Activated CD8-positive, alpha-beta memory T cell treated with anti-CD3 and anti-CD28 coated beads for 24 hours (primary cell): ENCODE data around the gene CTR9.
"Not testable (repeated sequence)": the region's sequence is repeated elsewhere in the genome, so short reads cannot be mapped to it uniquely, and the experiment has no call there.

Source experiments
- DNase-seq: peaks from one replicate; pipeline ENCODE4 v3.0.0-alpha.2; 2020

Gene CTR9

DNA sequence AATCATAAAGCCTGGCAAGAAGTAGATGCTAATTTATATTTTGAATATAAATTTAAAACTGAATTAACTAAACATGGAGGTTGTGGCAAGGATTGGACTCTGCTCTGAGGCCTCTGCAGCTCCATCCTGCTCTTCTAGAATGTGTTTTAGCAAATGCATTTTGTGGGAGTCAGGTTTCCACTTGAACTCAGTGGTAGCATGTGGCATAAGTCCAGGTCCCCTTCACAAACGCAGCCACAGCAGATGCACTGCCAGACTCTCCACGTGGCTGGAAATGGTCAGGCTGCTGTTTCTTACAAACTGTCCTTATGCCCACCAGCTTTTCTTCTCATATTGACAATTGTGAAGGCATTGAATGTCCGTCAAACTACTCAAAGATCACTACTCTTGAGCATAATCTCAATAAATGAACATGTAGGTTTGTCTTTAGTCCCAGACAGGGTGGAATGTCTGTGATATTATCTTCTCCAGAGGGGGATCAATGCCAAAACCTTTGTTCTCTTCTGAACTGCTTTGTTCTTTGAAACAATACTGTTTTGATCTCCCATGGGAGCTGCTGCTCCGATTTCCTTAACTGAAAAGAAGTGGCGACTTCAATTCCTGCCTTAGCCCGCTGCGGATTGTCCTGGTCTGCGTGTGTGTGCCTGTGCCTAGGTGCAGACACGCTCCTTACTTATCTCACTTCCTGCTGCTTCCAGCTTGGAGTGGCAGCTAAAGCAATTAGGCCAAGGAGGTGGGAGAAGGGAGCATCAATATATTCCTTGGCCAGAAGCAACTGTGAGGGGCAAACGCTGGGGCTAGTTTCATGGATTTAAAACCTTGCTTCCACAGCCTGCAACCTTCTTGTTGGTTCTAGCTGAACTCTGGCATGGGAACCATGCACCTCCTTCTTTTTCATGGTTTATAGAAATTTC, 33.4 kb downstream of the CTR9 start:
- no peak for DNase-seq

DNA sequence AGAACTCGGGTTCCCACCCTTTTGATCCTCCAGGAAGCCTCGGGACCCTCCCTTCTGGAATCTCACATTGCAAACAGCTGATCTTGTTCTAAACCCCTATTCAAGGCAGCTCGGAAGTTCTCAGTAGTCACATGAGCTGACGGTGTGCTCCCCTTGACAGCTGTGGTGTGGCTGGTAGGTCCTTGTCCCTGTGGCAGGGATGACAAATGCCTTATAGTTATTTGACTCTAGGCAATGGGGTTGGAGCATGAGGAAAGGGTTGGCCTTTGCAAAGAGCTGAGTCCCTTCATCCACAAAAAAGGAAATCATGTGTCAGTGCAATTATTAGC, 34.1 kb downstream of the CTR9 start:
- no peak for DNase-seq

DNA sequence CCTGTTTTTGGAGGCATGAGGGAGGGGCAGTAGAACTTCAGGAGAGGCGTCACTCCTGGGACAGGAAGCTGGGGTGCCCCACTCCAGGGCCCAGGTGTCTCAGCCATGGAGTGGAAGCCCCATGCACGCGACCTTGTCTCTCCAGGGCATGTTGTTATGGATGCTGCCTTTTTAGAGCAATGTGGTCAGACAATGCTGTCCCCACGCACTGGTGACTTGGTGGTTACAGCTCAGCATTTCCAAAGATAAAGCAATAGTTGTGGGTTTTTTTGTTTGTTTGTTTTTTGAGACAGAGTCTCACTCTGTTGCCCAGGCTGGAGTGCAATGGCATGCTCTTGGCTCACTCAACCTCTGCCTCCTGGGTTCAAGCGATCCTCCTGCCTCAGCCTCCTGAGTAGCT, 35.4 kb downstream of the CTR9 start:
- DNase-seq = no peak

DNA sequence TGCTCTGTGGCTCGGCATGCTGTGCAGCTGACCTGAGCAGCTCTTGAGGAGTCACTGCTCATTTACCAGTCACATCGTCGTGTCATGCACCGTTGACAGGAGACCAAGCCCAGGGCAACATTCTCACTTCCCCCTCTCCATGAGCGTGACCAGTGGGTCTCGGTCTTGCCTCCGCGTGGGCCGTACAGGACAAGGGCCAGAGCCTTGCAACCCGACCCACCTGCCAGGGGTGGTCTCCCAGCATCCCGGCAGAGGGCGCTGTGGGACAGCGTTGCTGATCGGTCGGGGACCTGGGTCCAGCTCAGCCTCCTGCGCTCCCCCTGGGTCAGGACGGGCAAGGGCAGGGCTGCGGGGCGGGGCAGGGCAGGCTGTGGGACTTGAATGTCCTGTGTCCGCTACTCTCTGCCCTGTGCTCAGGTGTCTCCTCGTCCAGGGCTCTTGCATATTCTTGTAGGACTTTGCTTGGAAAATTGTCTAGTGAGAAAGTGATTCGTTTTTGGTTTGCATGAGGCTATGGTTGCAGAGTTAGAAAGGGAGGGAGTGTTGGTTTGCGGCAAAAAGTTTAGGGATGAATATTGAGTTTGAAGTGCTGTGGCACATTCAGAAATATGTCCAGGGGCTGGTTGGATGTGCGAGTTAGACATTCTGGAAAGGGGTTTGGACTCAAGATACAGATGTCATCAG, 41.5 kb downstream of the CTR9 start:
- DNase-seq = peak; percentile 95

DNA sequence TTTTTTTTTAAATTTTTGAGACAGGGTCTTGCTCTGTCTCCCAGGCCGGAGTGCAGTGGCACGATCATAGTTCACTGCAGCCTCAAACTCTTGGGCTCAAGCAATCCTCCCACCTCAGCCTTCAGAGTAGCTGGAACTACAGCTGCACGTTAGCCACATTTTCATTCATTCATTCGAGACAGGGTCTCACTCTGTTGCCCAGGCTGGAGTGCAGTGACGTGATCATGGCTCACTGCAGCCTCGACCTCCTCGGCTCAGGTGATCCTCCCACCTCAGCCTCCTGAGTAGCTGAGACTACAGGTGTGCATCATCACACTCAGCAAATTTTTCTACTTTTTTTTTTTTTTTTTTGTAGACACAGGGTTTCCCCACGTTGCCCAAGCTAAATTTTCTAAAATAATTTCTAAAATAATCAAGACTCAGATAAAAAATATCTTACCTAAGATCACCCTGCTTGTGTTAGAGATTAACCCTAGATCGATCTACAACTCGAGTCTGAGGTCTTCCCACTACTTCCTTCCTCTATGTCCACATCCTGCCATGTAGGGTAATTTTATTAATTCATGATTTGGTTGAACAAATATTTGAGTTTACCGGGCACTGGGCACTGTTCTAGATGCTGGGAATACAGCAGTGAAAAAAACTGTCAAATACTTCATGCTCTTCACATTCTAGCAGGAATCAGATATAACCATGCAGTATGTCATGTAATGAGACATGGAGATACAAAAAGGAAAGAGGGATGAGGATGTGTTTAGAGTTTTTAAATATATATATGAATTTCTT, 42.6 kb downstream of the CTR9 start:
- DNase-seq = no peak

DNA sequence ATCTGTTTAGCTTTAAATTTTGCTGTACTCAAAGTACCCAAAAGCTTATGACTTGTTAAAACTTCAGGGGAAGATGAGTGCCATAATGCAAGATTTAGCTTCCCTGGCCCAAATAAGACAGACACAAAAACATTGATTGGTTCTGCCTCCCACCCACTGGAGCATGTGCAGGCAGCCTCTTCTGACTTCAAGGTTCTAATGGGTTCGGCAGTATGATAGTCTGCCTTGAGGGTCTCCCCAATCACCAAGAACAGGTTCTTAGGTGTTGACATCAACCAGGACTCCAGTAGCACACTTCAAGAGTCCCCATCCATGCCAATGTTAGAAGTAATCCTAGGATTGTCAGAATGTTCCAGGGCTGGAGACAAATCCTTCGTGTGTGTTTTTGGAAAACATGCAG, 45.1 kb downstream of the CTR9 start:
- DNase-seq = no peak

DNA sequence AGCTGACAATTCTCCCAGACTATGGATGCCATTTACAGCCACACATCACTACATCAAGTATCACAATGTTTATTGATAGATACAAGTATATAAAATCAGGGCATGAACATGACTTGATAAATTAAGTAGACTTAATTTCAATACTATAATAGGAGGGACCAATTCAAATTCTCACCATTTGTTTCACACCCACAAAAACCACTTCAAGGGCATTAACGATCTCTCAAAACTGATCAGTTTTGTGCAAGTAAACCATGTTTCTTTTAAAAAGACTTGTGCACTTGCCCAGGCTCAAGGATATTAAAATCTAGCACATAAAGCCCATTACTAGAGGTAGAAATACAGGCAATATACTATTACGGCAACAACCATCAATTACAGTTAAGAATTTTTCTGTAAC, 46.0 kb downstream of the CTR9 start:
- DNase-seq = no peak

DNA sequence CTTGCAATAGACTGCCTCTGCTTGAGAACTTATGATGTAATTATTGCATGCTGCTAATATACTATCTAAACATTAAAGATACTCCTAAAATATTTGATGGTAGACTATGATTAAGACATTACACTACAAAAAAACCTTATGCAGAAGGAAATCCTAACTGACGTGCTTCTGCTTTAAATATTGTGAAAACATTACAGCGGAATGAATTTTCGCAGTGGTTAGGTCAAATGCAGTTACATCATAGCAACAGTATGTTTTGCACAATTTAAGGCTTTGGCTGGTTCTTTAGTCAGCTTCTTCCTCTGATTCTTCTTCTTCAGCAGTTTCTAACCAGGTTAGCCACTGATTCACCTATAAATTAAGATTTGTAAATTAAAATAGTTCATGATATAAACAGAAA, 46.5 kb downstream of the CTR9 start:
- DNase-seq = no peak

DNA sequence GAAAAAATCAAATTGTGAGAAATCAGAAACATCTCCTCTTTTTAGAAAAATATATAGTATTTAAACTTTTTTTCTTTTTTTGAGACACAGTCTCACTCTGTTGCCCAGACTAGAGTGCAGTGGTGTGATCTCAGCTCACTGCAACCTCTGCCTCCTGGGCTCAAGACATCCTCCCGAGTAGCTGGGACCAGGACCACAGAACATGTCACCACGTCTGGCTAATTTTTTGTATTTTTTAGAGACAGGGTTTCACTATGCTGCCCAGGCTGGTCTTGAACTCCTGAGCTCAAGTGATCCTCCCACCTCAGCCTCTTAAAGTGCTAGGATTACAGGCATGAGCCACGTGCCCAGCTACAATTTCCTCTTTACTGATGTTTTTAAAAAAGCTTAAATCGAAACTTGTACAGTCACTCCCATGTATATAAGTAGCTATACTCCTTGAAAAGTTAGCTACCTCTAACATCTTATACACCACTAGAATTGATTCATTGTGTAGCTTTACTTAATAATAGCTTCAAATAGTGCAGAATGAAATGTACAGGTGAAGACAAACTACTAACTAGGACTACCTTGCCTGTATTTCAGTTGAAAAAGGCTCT, 47.4 kb downstream of the CTR9 start:
- DNase-seq = no peak

DNA sequence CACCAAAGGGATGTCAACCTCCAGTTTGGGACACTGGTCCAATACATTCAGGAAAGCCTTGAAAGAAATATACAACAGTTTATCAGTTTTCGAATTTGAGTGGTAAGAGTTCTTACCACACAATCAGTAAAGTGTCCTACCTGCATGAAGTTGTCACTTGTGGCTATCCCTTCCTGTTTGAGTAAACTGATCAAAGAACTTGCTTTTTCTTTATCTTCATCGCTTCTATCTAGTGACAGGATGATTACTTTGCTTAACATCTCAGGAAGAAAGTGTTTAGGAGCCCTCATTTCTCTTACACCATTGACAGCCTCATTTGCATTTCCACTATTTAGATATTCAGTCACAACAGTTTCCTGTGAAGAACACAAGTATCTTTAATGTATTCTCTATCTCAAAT, 49.2 kb downstream of the CTR9 start:
- DNase-seq = no peak

DNA sequence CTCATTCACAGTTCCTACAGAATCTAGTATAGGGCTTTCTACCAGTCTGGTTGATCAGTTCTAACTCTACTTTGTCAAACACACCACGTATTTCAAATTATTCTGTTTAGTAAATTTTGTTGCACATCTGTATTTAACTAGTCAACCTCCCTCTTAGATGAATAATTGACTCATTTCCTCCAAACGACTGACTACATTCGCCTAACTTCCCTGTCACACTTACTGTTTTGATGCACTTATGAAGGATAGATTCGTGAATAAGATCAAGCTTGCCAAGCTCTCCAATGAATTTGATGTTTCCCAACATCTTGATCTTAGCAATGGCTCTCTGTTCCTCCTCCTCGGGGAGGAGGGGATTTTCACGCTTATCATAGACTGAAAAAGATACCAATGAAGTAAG, 52.6 kb downstream of the CTR9 start:
- DNase-seq = no peak

DNA sequence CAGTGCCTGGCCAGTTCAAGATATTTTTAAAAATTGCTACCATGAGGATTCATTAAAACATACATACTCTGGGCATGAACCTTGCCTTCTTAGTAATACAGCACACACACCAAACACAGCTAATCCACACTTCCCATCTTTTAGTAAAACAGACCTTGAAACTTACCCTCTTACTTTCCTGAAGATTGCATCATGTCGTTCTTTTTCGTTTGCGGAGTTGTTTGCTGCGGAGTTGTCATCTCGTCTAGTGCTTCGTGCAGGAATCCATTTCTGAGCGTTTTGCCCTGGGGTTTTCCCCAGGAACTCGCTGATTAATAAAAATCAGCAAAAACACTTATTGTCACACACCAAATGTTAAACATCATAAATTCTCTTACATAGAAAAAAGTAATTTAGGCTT, 54.7 kb downstream of the CTR9 start:
- no peak for DNase-seq

DNA sequence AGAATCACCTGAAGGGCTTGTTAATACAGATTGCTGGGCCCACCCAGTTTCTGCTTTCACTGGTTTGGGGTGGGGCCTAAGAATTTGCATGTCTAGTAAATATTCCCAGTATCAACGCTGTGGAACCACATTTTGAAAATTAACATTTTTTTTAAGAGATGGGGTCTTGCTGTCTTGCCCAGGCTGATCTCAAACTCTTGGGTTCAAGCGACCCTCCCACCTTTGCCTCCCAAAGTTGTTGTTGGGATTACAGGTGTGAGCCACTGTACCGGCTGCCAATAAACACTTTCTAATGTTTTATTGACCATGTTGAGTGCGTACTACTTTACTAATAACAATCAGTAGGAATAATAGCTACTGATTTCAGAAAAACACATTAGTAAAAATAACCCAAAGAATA, 55.2 kb downstream of the CTR9 start:
- no peak for DNase-seq

DNA sequence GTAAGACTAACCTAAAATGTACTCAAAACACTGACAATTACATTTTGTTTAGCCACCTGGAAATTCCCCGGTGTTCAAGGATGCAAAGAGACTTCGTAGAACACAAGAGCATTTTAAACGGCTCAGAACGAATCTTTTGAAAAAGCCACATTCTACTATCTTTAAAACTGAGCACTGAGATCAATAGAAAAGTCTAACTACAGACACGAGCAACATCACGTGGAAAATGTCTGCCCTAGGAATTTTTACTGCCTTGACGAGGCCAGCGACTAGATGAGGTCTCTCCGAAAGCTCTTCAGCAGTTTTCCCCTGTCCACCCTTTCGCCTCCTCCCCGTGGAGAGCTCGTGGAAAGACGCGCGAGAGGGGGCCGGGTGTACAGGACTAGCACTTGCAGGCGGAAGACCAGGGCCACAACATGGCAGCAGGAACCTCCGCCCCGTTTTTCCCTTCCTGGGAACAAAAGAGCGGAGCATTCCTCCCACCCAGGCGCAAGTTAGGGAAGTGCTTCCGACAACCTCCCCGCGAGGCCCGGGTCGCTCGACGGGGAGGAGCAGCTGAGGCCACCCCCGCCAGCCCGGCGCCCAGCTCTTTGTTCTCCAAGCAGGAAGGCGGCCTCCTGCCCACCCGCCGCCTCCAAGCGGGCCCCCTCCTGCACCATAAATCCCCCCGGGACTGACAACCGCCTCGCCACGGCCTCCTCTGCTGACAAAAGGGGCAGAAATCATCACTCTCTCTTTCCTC, 56.6 kb downstream of the CTR9 start:
- DNase-seq = peak; percentile 83

DNA sequence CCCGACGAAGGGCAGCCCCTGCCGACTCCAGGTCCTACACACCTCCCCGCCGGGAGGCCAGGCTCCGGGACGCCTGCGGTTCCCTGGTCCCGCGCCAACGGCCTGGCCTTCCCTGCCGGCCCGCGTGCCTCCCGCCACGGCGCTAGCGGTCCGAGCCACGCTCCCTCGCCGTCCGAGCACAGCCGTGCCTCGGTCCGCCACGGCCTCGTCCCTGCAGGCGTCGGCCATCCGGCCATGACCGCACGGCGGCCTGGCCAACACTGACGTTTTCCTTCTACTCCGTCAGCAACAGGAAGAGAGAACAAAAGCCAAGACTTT, 57.1 kb downstream of the CTR9 start:
- DNase-seq = no peak

DNA sequence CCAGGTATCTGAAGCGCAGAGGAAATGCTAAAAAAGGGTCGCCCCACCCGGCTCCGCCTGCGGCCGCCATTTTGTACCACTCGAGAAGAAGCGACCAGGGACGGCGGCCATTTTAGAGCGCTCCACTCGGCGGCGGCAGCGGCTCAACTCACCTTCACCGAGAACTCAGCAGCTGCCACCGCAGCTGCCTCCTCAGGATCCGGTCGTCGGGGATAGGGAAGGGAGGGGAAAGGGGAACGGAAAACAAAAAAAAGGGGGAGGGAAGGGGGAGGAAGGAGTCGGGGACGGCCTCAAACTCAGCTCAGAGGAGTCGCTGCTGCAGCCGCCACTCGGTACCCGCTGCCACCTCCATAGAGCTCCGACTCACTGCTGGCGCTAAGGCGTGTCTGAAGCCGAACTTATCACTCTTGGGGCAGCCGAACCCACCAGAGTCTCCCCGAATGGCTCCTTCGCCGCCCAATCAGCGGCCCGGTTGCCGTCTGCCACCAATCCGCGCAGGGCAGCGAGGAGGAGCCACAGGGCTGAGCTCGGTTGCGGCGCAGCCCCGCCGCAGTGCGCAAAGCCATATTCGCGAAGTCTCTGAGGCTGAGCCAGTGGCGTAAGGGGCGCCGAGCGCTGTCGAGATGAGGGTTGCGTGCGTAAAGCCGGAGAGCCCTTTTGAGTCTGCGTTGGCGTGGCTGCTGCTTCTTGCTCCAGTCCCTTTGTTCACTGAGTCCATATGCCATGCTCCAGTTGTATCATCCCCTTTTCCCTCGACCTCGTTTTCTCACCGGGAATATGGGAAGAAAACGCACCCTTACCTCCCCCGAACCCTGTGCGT, 57.7 kb downstream of the CTR9 start, which contains the start of gene EIF4G2:
Gene EIF4G2, minus strand, starts transcription at position 374 of the 820 bp plus-strand sequence.
- DNase-seq = peak; percentile 99

DNA sequence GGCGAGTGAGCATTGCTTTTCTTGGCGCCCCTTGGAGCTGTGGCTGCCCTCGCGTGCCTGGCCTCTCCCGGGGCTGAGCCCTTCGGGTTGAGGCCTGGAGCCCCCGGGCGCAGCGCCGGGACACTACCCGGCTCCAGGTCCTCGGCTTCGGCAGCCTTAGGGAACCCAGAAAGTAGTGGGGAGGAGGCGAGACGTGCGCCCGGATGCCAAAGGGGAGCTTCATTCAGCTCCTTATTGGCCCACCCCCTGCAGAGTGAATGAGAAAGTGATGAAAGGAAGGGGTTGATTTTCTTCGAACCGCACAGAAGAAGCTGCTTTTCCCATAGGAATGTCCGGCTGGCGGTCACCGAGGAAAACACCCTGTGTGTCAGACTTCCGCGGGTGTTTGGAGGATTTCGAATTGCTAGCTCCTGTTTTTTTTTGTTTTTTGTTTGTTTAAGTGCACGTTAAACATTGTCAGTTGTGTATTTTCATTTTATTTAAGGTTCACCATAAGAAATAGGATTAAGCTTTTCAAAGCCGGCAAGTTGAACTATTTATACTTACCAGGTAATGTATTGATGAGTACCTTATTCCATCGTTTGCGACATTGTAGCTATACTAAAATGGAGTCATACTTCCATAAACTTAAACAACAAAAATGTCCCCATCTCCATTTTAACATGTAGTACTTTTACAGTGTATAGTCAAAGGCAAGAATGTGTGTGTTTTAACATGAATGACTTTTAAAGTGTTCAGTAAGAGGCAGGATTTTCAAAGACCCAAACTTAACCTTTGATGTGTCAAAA, 58.5 kb downstream of the CTR9 start:
- DNase-seq = no peak

DNA sequence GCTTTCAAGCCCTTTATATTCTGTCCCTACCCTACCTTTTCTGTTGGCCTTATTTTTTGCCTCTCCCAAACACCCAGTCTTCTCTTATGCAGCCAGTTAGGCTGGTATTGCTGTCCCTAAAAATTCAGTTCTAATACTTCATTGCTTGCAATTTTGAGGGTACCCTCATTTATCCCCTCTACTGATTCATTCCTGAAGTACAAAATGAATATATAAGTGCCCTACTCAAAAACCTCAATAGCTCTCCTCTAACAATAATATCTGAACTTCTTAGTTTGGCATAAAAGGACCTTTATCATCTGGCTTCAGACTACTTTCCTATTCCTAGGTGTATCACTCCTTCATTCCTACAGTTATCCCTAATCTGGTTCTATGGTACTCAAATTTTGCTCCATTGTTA, 62.9 kb downstream of the CTR9 start:
- DNase-seq = no peak

DNA sequence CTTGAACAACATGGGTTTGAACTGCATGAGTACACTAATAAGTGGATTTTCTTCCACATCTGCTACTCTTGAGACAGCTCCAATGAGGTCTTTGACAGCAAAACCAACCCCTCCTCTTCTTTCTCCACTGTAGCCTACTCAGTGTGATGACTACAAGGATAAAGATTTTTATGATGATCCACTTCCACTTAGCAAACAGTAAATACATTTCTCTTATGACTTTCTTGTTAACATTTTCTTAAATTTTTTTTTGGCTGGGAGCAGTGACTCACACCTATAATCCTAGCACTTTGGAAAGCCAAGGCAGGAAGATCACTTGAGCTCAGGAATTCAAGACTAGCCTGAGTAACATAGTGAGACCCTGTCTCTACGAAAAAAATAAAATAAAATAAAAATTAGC, 67.5 kb downstream of the CTR9 start:
- no peak for DNase-seq

DNA sequence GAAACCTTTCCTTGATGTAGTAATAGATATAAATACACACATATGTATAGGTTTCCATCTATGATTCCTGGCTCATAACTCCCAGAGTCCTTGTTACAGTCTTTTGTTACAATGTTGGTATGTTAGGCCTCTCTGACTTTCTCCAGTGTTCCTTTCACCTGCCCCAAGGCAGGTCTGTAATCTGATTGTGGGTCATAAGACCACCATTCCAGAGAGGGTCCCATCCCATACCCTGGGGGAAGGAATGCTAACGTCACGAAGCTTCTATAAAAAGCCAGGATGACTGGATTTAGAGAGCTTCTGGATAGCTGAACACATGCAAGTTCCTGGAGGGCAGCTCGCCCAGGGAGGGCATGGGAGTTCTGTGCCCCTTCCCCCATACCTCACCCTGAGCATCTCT, 71.4 kb downstream of the CTR9 start:
- DNase-seq = not testable (repeated sequence)

DNA sequence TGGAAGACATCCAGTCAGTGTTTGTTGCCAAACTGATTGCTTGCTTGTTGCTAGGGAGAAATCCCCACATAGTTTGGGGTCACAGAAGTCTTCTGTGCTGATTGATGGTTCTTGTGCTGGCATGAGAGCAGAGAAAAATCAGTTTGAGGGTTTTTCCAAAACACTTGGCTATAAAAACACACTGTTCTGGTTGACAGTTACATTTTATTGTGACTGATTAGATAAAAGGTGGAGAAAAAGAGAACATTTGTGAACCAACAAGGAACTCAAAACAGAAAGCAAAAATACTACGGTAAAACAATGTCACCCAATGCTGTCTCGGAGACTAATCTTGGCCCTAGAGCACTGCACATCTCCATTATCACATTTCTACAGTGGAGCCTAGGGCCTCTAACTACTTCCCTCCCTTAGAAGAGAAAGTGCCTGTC, 72.1 kb downstream of the CTR9 start:
- DNase-seq = no peak
